GM12865 (cell line): ENCODE measurements around the gene MITF.

Experiments
- DNase-seq: peaks from one replicate; pipeline ENCODE4 v3.0.0; 2010; ENCODE audit warnings: low read depth
- H3K4me3 ChIP-seq: 2 replicates; pipeline ENCODE4 v1.5.1; 2011; ENCODE audit warnings: mild to moderate bottlenecking, low read depth, low read length, control low read depth
- TF ChIP-seq, protein P1 (sequence below): IDR thresholded peaks from 2 replicates; pipeline ENCODE4 v1.5.1; 2011; ENCODE audit warnings: low read length, control low read depth, low read depth, inconsistent platforms; ENCODE audit not compliant: insufficient read depth; ENCODE audit errors: missing control alignments

The MITF gene

GRCh38 chr3:69983546-69984265 is 244.4 kb downstream of the MITF start:
- H3K4me3 ChIP-seq, result no peak overlapping the region
- peak; percentile 14 for DNase-seq
- TF ChIP-seq, protein P1, sequence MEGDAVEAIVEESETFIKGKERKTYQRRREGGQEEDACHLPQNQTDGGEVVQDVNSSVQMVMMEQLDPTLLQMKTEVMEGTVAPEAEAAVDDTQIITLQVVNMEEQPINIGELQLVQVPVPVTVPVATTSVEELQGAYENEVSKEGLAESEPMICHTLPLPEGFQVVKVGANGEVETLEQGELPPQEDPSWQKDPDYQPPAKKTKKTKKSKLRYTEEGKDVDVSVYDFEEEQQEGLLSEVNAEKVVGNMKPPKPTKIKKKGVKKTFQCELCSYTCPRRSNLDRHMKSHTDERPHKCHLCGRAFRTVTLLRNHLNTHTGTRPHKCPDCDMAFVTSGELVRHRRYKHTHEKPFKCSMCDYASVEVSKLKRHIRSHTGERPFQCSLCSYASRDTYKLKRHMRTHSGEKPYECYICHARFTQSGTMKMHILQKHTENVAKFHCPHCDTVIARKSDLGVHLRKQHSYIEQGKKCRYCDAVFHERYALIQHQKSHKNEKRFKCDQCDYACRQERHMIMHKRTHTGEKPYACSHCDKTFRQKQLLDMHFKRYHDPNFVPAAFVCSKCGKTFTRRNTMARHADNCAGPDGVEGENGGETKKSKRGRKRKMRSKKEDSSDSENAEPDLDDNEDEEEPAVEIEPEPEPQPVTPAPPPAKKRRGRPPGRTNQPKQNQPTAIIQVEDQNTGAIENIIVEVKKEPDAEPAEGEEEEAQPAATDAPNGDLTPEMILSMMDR, result no peak

- TF ChIP-seq, protein P1, result no peak
- no peak overlapping the region for H3K4me3 ChIP-seq
- DNase-seq, result no peak
These were observed 246.0 kb downstream of the MITF start for GRCh38 chr3:69985266-69985665.

GRCh38 chr3:69986419-69986818 is 247.2 kb downstream of the MITF start:
- peak; percentile 10 for DNase-seq
- TF ChIP-seq, protein P1, result no peak
- H3K4me3 ChIP-seq, result no peak overlapping the region

- H3K4me3 ChIP-seq, result no peak overlapping the region
- DNase-seq, result no peak
- TF ChIP-seq, protein P1, result no peak
These were observed 248.6 kb downstream of the MITF start for GRCh38 chr3:69987833-69988232.

- DNase-seq, result no peak
- TF ChIP-seq, protein P1, result no peak
- no peak overlapping the region for H3K4me3 ChIP-seq
These were observed 254.5 kb downstream of the MITF start for GRCh38 chr3:69993757-69994156.

- DNase-seq, result no peak
- TF ChIP-seq, protein P1, result no peak
- H3K4me3 ChIP-seq, result no peak overlapping the region
These were observed 255.7 kb downstream of the MITF start for GRCh38 chr3:69994919-69995318.
